Colonic mucosa (tissue), 4 donors: ENCODE data around the gene AGFG2. TPM values are rescaled to one million over a fixed set of nuclear protein-coding genes. Genes with fewer than 3 reads are reported as not detected.

Source experiments
- DNase-seq: peaks from one replicate; pipeline ENCODE4 v3.0.0-alpha.2; 2020
- H3K27ac ChIP-seq: fragments of 200-600 bp; one replicate; pipeline ENCODE4 v1.8.0; 2021
- H3K27me3 ChIP-seq: fragments of 200-600 bp; one replicate; pipeline ENCODE4 v1.8.0; 2021
- H3K36me3 ChIP-seq: fragments of 200-600 bp; one replicate; pipeline ENCODE4 v1.8.0; 2021
- H3K4me1 ChIP-seq: fragments of 200-600 bp; one replicate; pipeline ENCODE4 v1.8.0; 2021; ENCODE audit warnings: mild to moderate bottlenecking
- H3K4me3 ChIP-seq: fragments of 200-600 bp; one replicate; pipeline ENCODE4 v1.8.0; 2021
- H3K9ac ChIP-seq, 2 donors: one replicate each; pipeline ENCODE4 v1.7.0; 2013; ENCODE audit warnings: control low read depth in 2 of 2, low read depth in 2 of 2, low read length in 2 of 2
- H3K9me3 ChIP-seq: fragments of 200-600 bp; one replicate; pipeline ENCODE4 v1.8.0; 2021
- CTCF ChIP-seq: fragments of 200-600 bp; IDR thresholded peaks from one replicate; pipeline ENCODE4 v1.8.0; 2022; ENCODE audit warnings: antibody characterized with exemption, mild to moderate bottlenecking
- intact Hi-C: fragments of 100-400 bp; cut with DNase I; formaldehyde crosslinking; loops from one replicate; pipeline ENCODE4 v1.14.1; 2022
- total RNA-seq, 2 donors: library from RNA; stranded (reverse); fragmentation: NEBNext Ultra II Directional in 1 of 2; extraction: Animal tissue kit (Norgen Biotek cat#: 25700) in 1 of 2; gene quantifications; one replicate each; pipeline ENCODE4 v1.2.1, GENCODE V29; 2021
- donor health status: healthy.
- donor health status: DM: no; HTN: no; CAD: no.
- donor health status: DM: no; HTN: no; CAD: no.

AGFG2 gene
- total RNA-seq, 2 donors from 2014 or later = 81.3 to 97.4 TPM

- H3K27me3 ChIP-seq = no peaks in the 10 kb centered on the region
- intact Hi-C loops = no loop called here
- H3K9ac ChIP-seq = peak overlapping the region in 1 of 2 donors; percentile 26
- no peak for TF ChIP-seq CTCF
- peaks cover 7% of the 10 kb centered on the region for H3K4me1 ChIP-seq
- peak; percentile 74 for DNase-seq
- no peak overlapping the region for H3K4me3 ChIP-seq
- no peaks in the 10 kb centered on the region for H3K9me3 ChIP-seq
- H3K27ac ChIP-seq = no peak overlapping the region
- H3K36me3 ChIP-seq = no peaks in the 10 kb centered on the region
Measured at GRCh38 chr7:100568176-100568895, 29.3 kb downstream of the AGFG2 start.

- no peaks in the 10 kb centered on the region for H3K9me3 ChIP-seq
- peaks cover 7% of the 10 kb centered on the region for H3K4me1 ChIP-seq
- no peak overlapping the region for H3K4me3 ChIP-seq
- DNase-seq = peak; percentile 79
- intact Hi-C loops = no loop called here
- H3K27ac ChIP-seq = no peak overlapping the region
- peak; percentile 38 for TF ChIP-seq CTCF
- no peaks in the 10 kb centered on the region for H3K36me3 ChIP-seq
- no peaks in the 10 kb centered on the region for H3K27me3 ChIP-seq
- peak overlapping the region; percentile 46 to 74 for H3K9ac ChIP-seq
Measured at GRCh38 chr7:100568896-100569844, 30.2 kb downstream of the AGFG2 start.

GRCh38 chr7:100570954-100571828 is 32.2 kb downstream of the AGFG2 start:
- no peak for DNase-seq
- peaks cover 7% of the 10 kb centered on the region for H3K4me1 ChIP-seq

GRCh38 chr7:100571829-100572116 is 32.8 kb downstream of the AGFG2 start:
- Histone ChIP-seq H3K36me3 (no peaks in the 10 kb centered on the region), H3K27me3 (no peaks in the 10 kb centered on the region), H3K4me3 (no peak overlapping the region), H3K27ac (no peak overlapping the region), H3K9me3 (no peaks in the 10 kb centered on the region), H3K9ac (no peak overlapping the region), H3K4me1 (peaks cover 7% of the 10 kb centered on the region)
- intact Hi-C loops = no loop called here
- TF ChIP-seq CTCF = no peak
- DNase-seq = no peak

More at GRCh38 chr7:100570954-100571828, 32.2 kb downstream of the AGFG2 start:
- Histone ChIP-seq H3K4me3 (no peak overlapping the region), H3K9me3 (no peaks in the 10 kb centered on the region), H3K36me3 (no peaks in the 10 kb centered on the region), H3K27me3 (no peaks in the 10 kb centered on the region), H3K27ac (no peak overlapping the region), H3K9ac (no peak overlapping the region)
- no peak for TF ChIP-seq CTCF
- intact Hi-C loops = no loop called here
